Left lung (tissue), 10 donors: Measurements from ENCODE around the gene ADAM12. TPM values are rescaled to one million over a fixed set of nuclear protein-coding genes. Genes with fewer than 3 reads are reported as not detected.

ENCODE experiments used
- ATAC-seq: fragments of 200-7000 bp; cut with Tn5 transposase; one replicate; pipeline ENCODE4 v1.9.1; 2020; ENCODE audit warnings: moderate library complexity
- DNase-seq, 4 donors: peaks; one replicate each; pipeline ENCODE4 v3.0.0-alpha.2; 2013 to 2020
- H3K27ac ChIP-seq, 2 donors: fragments of 200-600 bp; sonication (generic) in 1 of 2; one replicate each; pipeline versions ENCODE4 v1.5.0 to v1.8.0; 2020 to 2021
- H3K27me3 ChIP-seq, 2 donors: fragments of 200-600 bp; sonication (generic) in 1 of 2; one replicate each; pipeline versions ENCODE4 v1.5.0 to v1.8.0; 2020 to 2021
- H3K36me3 ChIP-seq, 2 donors: fragments of 200-600 bp; sonication (generic) in 1 of 2; one replicate each; pipeline versions ENCODE4 v1.5.0 to v1.8.0; 2020 to 2021
- H3K4me1 ChIP-seq, 2 donors: fragments of 200-600 bp; one replicate each; pipeline ENCODE4 v1.8.0; 2021
- H3K4me3 ChIP-seq, 2 donors: fragments of 200-600 bp; sonication (generic) in 1 of 2; one replicate each; pipeline versions ENCODE4 v1.5.0 to v1.8.0; 2020 to 2021; ENCODE audit warnings: mild to moderate bottlenecking in 1 of 2
- H3K9me3 ChIP-seq, 2 donors: fragments of 200-600 bp; sonication (generic) in 1 of 2; one replicate each; pipeline versions ENCODE4 v1.5.0 to v1.8.0; 2020 to 2021
- CTCF ChIP-seq, 2 donors: fragments of 200-600 bp; sonication (generic) in 1 of 2; IDR thresholded peaks; one replicate each; pipeline versions ENCODE4 v1.5.0 to v1.8.0; 2021; ENCODE audit warnings: antibody characterized with exemption in 2 of 2
- intact Hi-C, 2 donors: fragments of 100-400 bp; cut with DNase I; formaldehyde crosslinking; loops; one replicate each; pipeline versions ENCODE4 v1.11.2 to v1.14.2; 2022
- polyA plus RNA-seq, 6 donors: library from polyadenylated mRNA; unstranded; fragments of 120-200 nt; gene quantifications; one replicate each; pipeline ENCODE4 v1.2.1, GENCODE V29; 2013; ENCODE audit not compliant: insufficient read length in 6 of 6
- total RNA-seq, 2 donors: library from RNA; stranded (reverse); fragmentation: NEBNext Ultra II Directional; extraction: Animal tissue kit (Norgen Biotek cat#: 25700); gene quantifications; one replicate each; pipeline ENCODE4 v1.2.1, GENCODE V29; 2021
- donor health status: DM: no; HTN: yes; CAD: no.
- donor health status: DM: no; HTN: no; CAD: no.

The ADAM12 gene
- total and polyA plus RNA-seq, 8 donors = 2.6 to 22.4 (median 10.7) TPM

- intact Hi-C loops = no loop called here
- Histone ChIP-seq H3K36me3 (no peaks in the 10 kb centered on the region), H3K9me3 (peaks cover 0 to 6% of the 10 kb centered on the region in 2 donors), H3K27ac (no peak overlapping the region), H3K4me1 (no peaks in the 10 kb centered on the region), H3K4me3 (no peak overlapping the region), H3K27me3 (no peaks in the 10 kb centered on the region)
- DNase-seq = no peak
- TF ChIP-seq CTCF (IDR thresholded peaks at IDR 0.05) = no peak
- ATAC-seq = no peak
These were observed 13.8 kb downstream of the ADAM12 start for GRCh38 chr10:126374435-126374834.

- Histone ChIP-seq H3K27me3 (no peaks in the 10 kb centered on the region), H3K4me3 (no peak overlapping the region), H3K4me1 (no peaks in the 10 kb centered on the region), H3K27ac (no peak overlapping the region), H3K9me3 (peaks cover 0 to 6% of the 10 kb centered on the region in 2 donors), H3K36me3 (no peaks in the 10 kb centered on the region)
- no peak for ATAC-seq
- DNase-seq = no peak
- intact Hi-C loops = no loop called here
- TF ChIP-seq CTCF (IDR thresholded peaks at IDR 0.05) = no peak
These were observed 14.3 kb downstream of the ADAM12 start for GRCh38 chr10:126373972-126374371.

GRCh38 chr10:126373147-126373546 lies 15.1 kb downstream of the ADAM12 start:
- no peak for TF ChIP-seq CTCF (IDR thresholded peaks at IDR 0.05)
- intact Hi-C loops = no loop called here

DNA sequence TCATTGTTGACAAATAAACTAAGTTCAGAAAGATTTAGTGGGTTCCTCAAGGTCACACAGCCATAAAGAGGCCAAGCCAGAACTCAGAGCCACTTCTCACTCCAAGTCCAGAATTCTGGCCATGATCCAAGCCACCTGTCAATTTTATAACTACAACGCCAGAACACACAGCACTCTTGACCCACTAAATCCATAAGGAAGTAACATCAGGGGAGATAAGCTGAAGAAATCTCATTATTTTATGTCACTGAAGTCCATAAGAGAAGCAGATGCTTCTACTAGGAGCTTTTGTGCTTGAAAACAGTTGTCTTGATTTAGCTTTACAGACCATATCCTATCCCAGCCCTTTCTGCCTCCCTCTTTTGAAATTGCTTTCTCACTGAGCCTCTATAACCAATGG lies 15.9 kb downstream of the ADAM12 start:
- Histone ChIP-seq H3K27ac (no peak overlapping the region), H3K4me3 (no peak overlapping the region), H3K9me3 (peaks cover 0 to 6% of the 10 kb centered on the region in 2 donors), H3K4me1 (no peaks in the 10 kb centered on the region), H3K36me3 (no peaks in the 10 kb centered on the region), H3K27me3 (no peaks in the 10 kb centered on the region)
- intact Hi-C loops = no loop called here
- TF ChIP-seq CTCF (IDR thresholded peaks at IDR 0.05) = no peak
- ATAC-seq = no peak
- DNase-seq = no peak

More at GRCh38 chr10:126373147-126373546, 15.1 kb downstream of the ADAM12 start:
- no peak for ATAC-seq
- H3K4me3 ChIP-seq = no peak overlapping the region
- no peak overlapping the region for H3K27ac ChIP-seq
- no peaks in the 10 kb centered on the region for H3K4me1 ChIP-seq
- DNase-seq = peak in 2 of 4 donors; percentile 85 to 92
- no peaks in the 10 kb centered on the region for H3K36me3 ChIP-seq
- peaks cover 0 to 6% of the 10 kb centered on the region in 2 donors for H3K9me3 ChIP-seq
- H3K27me3 ChIP-seq = no peaks in the 10 kb centered on the region

- ATAC-seq = peak; percentile 33
- Histone ChIP-seq H3K9me3 (peaks cover 0 to 3% of the 10 kb centered on the region in 2 donors), H3K4me3 (no peak overlapping the region), H3K36me3 (no peaks in the 10 kb centered on the region), H3K27me3 (no peaks in the 10 kb centered on the region), H3K4me1 (no peaks in the 10 kb centered on the region), H3K27ac (no peak overlapping the region)
- intact Hi-C loops = no loop called here
- DNase-seq = peak in 2 of 4 donors; percentile 73 to 87
- no peak for TF ChIP-seq CTCF (IDR thresholded peaks at IDR 0.05)
These were observed 19.1 kb downstream of the ADAM12 start for GRCh38 chr10:126369125-126369710.
